Gastrocnemius medialis (tissue), 4 donors: ENCODE measurements around the gene SCLY. TPM values are rescaled to one million over a fixed set of nuclear protein-coding genes. Genes with fewer than 3 reads are reported as not detected.
"Not testable (repeated sequence)": the region's sequence is repeated elsewhere in the genome, so short reads cannot be mapped to it uniquely, and the experiment has no call there.

ENCODE experiments used
- ATAC-seq, 2 donors: fragments of 150-250 bp; one replicate each; pipeline ENCODE4 v1.9.1; 2016
- DNase-seq, 2 donors: peaks; one replicate each; pipeline ENCODE4 v3.0.0-alpha.2; 2019
- H3K27ac ChIP-seq, 4 donors: fragments of 200-600 bp; sonication (generic); 1 replicate in 1 of 4; 2 replicates in 3 of 4; pipeline ENCODE4 v1.5.1; 2016 to 2018; ENCODE audit warnings: mild to moderate bottlenecking in 2 of 4, moderate library complexity in 1 of 4
- H3K27me3 ChIP-seq, 3 donors: fragments of 200-600 bp; sonication (generic) in 2 of 3; 1 replicate in 1 of 3; 2 replicates in 2 of 3; pipeline versions ENCODE4 v1.5.1 to v1.6.0; 2016 to 2019; ENCODE audit warnings: mild to moderate bottlenecking in 1 of 3, moderate library complexity in 1 of 3
- H3K36me3 ChIP-seq, 2 donors: fragments of 200-600 bp; sonication (generic) in 1 of 2; one replicate each; pipeline ENCODE4 v1.5.1; 2017 to 2018
- H3K4me1 ChIP-seq, 2 donors: fragments of 200-600 bp; sonication (generic) in 1 of 2; one replicate each; pipeline ENCODE4 v1.5.1; 2016 to 2017; ENCODE audit warnings: mild to moderate bottlenecking in 2 of 2
- H3K4me3 ChIP-seq, 4 donors: fragments of 200-600 bp; sonication (generic) in 3 of 4; 1 replicate in 1 of 4; 2 replicates in 3 of 4; pipeline ENCODE4 v1.5.1; 2016 to 2019; ENCODE audit warnings: mild to moderate bottlenecking in 2 of 4
- H3K9me3 ChIP-seq, 3 donors: fragments of 200-600 bp; sonication (generic) in 2 of 3; 1 replicate in 1 of 3; 2 replicates in 2 of 3; pipeline ENCODE4 v1.5.1; 2016 to 2019
- CTCF ChIP-seq, 5 experiments: fragments of 450-650 bp in 3 of 5; fragments of 200-600 bp in 2 of 5; sonication (generic) in 2 of 5; IDR thresholded peaks in 4 of 5; conservative IDR thresholded peaks in 1 of 5; 1 replicate in 4 of 5; 2 replicates in 1 of 5; pipeline ENCODE4 v1.5.1; 2016 to 2019; ENCODE audit warnings: antibody characterized with exemption in 5 of 5, mild to moderate bottlenecking in 3 of 5, moderate library complexity in 3 of 5
- POLR2A ChIP-seq, 2 donors: fragments of 450-650 bp; IDR thresholded peaks; one replicate each; pipeline ENCODE4 v1.6.1; 2017; ENCODE audit warnings: antibody characterized with exemption in 2 of 2, mild to moderate bottlenecking in 2 of 2, moderate library complexity in 2 of 2
- in situ Hi-C, 4 donors: fragments of 200-750 bp; cut with MboI; loops; one replicate each; pipeline versions ENCODE4 v1.15.0 to v1.8.0; 2017; ENCODE audit warnings: low sequenced_read_pairs in 4 of 4
- intact Hi-C: fragments of 100-400 bp; cut with DNase I; formaldehyde crosslinking; loops from one replicate; pipeline ENCODE4 v1.15.1; 2023; ENCODE audit warnings: low total_unique reads
- total RNA-seq, 4 donors: library from RNA; depleted of rRNA; stranded (reverse); fragments of >200 nt; gene quantifications; one replicate each; pipeline versions ENCODE4 v1.1.0 to v1.2.3, GENCODE V29; 2016

SCLY gene
- total RNA-seq, 4 donors from 2014 or later = 3.3 to 9.7 (median 5.6) TPM

- DNase-seq (no peak), ATAC-seq (no peak)
- no peaks in the 10 kb centered on the region for H3K27me3 ChIP-seq
- H3K4me3 ChIP-seq = no peak overlapping the region
- H3K9me3 ChIP-seq = no peaks in the 10 kb centered on the region
- no peaks in the 10 kb centered on the region for H3K4me1 ChIP-seq
- intact Hi-C loops (no loop called here), in situ Hi-C loops (no loop called here)
- H3K36me3 ChIP-seq = no peaks in the 10 kb centered on the region
- no peak overlapping the region for H3K27ac ChIP-seq
- TF ChIP-seq CTCF (IDR thresholded peaks at IDR 0.05 in 4 of 5, conservative IDR thresholded peaks at IDR 0.05 in 1 of 5) = no peak
- no peak for TF ChIP-seq POLR2A (IDR thresholded peaks at IDR 0.05)
These were observed 7.5 kb upstream of the SCLY start for GRCh38 chr2:238053191-238053776.

- H3K27ac ChIP-seq = no peak overlapping the region
- TF ChIP-seq CTCF (IDR thresholded peaks at IDR 0.05 in 4 of 5, conservative IDR thresholded peaks at IDR 0.05 in 1 of 5) (no peak), POLR2A (IDR thresholded peaks at IDR 0.05) (no peak)
- intact Hi-C loops (no loop called here), in situ Hi-C loops (no loop called here)
- no peak for ATAC-seq
- no peaks in the 10 kb centered on the region for H3K27me3 ChIP-seq
- no peaks in the 10 kb centered on the region for H3K36me3 ChIP-seq
- peaks cover 5 to 14% of the 10 kb centered on the region in 2 donors for H3K4me1 ChIP-seq
- no peaks in the 10 kb centered on the region for H3K9me3 ChIP-seq
- DNase-seq = no peak
- H3K4me3 ChIP-seq = no peak overlapping the region
These were observed 5.0 kb upstream of the SCLY start for GRCh38 chr2:238055841-238056240.

GRCh38 chr2:238057696-238058575 lies 2.9 kb upstream of the SCLY start:
- H3K4me3 ChIP-seq, H3K27ac ChIP-seq, in situ Hi-C loops, DNase-seq, H3K9me3 ChIP-seq, ATAC-seq, H3K27me3 ChIP-seq, intact Hi-C loops, H3K36me3 ChIP-seq: not testable (repeated sequence)
- peaks cover 13 to 26% of the 10 kb centered on the region in 2 donors for H3K4me1 ChIP-seq

DNA sequence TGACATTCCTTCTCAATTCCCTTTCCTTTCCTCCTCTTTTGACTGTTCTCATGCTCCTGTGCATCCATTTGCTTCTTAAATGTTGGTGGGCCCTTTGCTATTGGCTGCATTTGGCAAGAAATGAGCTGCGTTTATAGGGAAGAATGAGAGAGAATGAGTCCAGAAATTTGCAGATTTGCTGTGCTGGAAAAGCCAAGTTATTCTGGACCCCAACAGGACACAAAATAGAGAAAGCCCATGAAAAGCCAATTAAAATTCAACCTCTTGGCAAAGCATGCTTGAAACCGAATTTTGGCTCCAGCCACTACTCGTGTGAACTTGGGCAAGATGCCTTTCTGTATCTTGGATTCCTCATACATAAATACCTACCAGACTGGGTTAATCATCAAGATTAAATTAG lies 1.3 kb upstream of the SCLY start:
- Histone ChIP-seq H3K27ac (no peak overlapping the region), H3K4me3 (peak overlapping the region in 2 of 4 donors; percentile 76 to 100), H3K9me3 (no peaks in the 10 kb centered on the region), H3K27me3 (no peaks in the 10 kb centered on the region), H3K36me3 (peaks cover 0 to 3% of the 10 kb centered on the region in 2 donors), H3K4me1 (peaks cover 13 to 26% of the 10 kb centered on the region in 2 donors)
- intact Hi-C loops = no loop called here
- TF ChIP-seq CTCF (IDR thresholded peaks at IDR 0.05 in 4 of 5, conservative IDR thresholded peaks at IDR 0.05 in 1 of 5) (no peak), POLR2A (IDR thresholded peaks at IDR 0.05) (no peak)
- no peak for DNase-seq
- ATAC-seq = no peak
- in situ Hi-C loops = no loop called here

DNA sequence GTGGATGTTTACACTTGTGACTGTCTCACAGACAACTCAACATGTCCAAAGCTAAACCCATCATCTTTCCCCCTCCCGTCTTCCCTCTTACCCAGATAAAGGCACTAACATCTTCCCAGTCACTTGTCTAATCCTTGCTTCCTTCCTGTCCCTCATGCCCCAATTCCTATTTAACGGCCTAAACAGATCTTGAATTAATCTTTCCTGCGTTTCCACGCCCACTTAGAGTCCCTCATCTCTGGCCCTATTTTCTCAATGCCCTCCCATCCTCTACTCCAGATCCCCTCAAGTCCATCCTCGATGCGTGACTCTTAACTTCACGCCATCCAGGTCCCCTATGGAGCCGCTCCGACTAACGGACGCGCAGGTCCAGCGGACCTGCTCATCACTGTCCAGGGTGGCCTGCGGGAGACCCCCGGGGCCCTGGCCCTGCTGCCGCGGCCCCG lies 682 bp upstream of the SCLY start:
- H3K4me1 ChIP-seq = peaks cover 13 to 26% of the 10 kb centered on the region in 2 donors
- in situ Hi-C loops (no loop called here), intact Hi-C loops (loop anchor here (1.0 to 5.0 kb wide), 5 partner anchors 94 to 260 kb away; partner anchors contain the start of genes ILKAP and TRAF3IP1)
- ATAC-seq = peak; percentile 35 to 44
- no peak for DNase-seq
- H3K9me3 ChIP-seq = no peaks in the 10 kb centered on the region
- TF ChIP-seq CTCF (IDR thresholded peaks at IDR 0.05 in 4 of 5, conservative IDR thresholded peaks at IDR 0.05 in 1 of 5) = no peak
- no peak for TF ChIP-seq POLR2A (IDR thresholded peaks at IDR 0.05)
- H3K36me3 ChIP-seq = peaks cover 0 to 9% of the 10 kb centered on the region in 2 donors
- H3K27ac ChIP-seq = peak overlapping the region; percentile 86 to 98 (median 92)
- H3K27me3 ChIP-seq = no peaks in the 10 kb centered on the region
- peak overlapping the region; percentile 76 to 100 (median 94) for H3K4me3 ChIP-seq
